HepG2 (cell line): ENCODE data around the gene RNF213. TPM values are rescaled to one million over a fixed set of nuclear protein-coding genes. Genes with fewer than 3 reads are reported as not detected.

Source experiments
- ATAC-seq: fragments of 200-7000 bp; cut with Tn5 transposase; 3 replicates; pipeline ENCODE4 v1.9.1; 2020; ENCODE audit warnings: mild to moderate bottlenecking, moderate library complexity
- BruUV-seq: library from RNA; stranded (reverse); fragments of 400-500 nt; replicated peaks from 2 replicates; lab custom pipeline; 2021; lab: Mats Ljungman, UMichigan
- CTCF ChIA-PET: fragments of 300-600 bp; formaldehyde crosslinking; extraction: SDS; loops from one replicate; lab custom pipeline; 2021; ENCODE audit warnings: low total read pairs, inconsistent platforms, low intra/inter-chr PET ratio; lab: Yijun Ruan, JAX
- POLR2A ChIA-PET: fragments of 350-600 bp; sonication (Branson Sonifier 250); formaldehyde crosslinking; loops from one replicate; lab custom pipeline; 2020; ENCODE audit warnings: antibody characterized with exemption, inconsistent platforms; lab: Yijun Ruan, JAX
- DNase-seq: peaks from one replicate; pipeline ENCODE4 v3.0.0-alpha.2; 2015; ENCODE audit warnings: low spot score
- FAIRE-seq: peaks from 3 replicates; lab custom pipeline; 2011; peaks lifted over from hg19 to GRCh38; lab: Jason Lieb, UNC
- H2AFZ ChIP-seq: one replicate; pipeline ENCODE4 v1.6.1; 2011; ENCODE audit warnings: low read length, inconsistent platforms
- H3K27ac ChIP-seq: fragments of 300-600 bp; 3 replicates; pipeline ENCODE4 v1.8.0; 2011; ENCODE audit warnings: mixed run types, mild to moderate bottlenecking, mixed read lengths, low read length, inconsistent platforms; ENCODE audit not compliant: insufficient read depth; ENCODE audit errors: extremely low read length
- H3K27me3 ChIP-seq, 2 experiments: fragments of 200-600 bp in 1 of 2; 2 replicates in 1 of 2; 3 replicates in 1 of 2; pipeline versions ENCODE4 v1.6.0 to v1.8.0; 2011; ENCODE audit warnings: low read length in 2 of 2, mild to moderate bottlenecking in 2 of 2, moderate library complexity in 2 of 2, inconsistent platforms in 1 of 2; ENCODE audit not compliant: insufficient read depth in 2 of 2, control insufficient read depth in 1 of 2
- H3K36me3 ChIP-seq, 2 experiments: fragments of 200-600 bp in 1 of 2; replicated peaks in 1 of 2; 2 replicates in 1 of 2; 3 replicates in 1 of 2; pipeline versions ENCODE4 v1.5.1 to v1.8.0; 2011; ENCODE audit warnings: low read length in 2 of 2, inconsistent platforms in 1 of 2; ENCODE audit not compliant: insufficient read depth in 2 of 2, control insufficient read depth in 1 of 2
- H3K4me1 ChIP-seq: 2 replicates; pipeline ENCODE4 v1.5.1; 2012; ENCODE audit warnings: low read length, inconsistent platforms; ENCODE audit not compliant: insufficient read depth
- H3K4me2 ChIP-seq: 2 replicates; pipeline ENCODE4 v1.6.0; 2011; ENCODE audit warnings: low read depth, low read length, inconsistent platforms
- H3K4me3 ChIP-seq, 3 experiments: fragments of 200-600 bp in 1 of 3; sonication (generic), shearing (Covaris generic) in 1 of 3; replicated peaks in 1 of 3; 2 replicates each; pipeline ENCODE4 v1.5.1; 2011 to 2016; ENCODE audit warnings: low read length in 3 of 3, inconsistent platforms in 2 of 3, low read depth in 2 of 3, mild to moderate bottlenecking in 2 of 3, control low read depth in 1 of 3, mixed read lengths in 1 of 3; ENCODE audit not compliant: insufficient read depth in 1 of 3
- H3K79me2 ChIP-seq: one replicate; pipeline ENCODE4 v1.6.1; 2011; ENCODE audit warnings: low read length, inconsistent platforms; ENCODE audit not compliant: insufficient read depth
- H3K9ac ChIP-seq: 2 replicates; pipeline ENCODE4 v1.6.0; 2011; ENCODE audit warnings: mild to moderate bottlenecking, low read depth, low read length, inconsistent platforms; ENCODE audit not compliant: insufficient read depth
- H3K9me3 ChIP-seq: 2 replicates; pipeline ENCODE4 v1.5.1; 2012; ENCODE audit warnings: mild to moderate bottlenecking, low read length
- H4K20me1 ChIP-seq: 2 replicates; pipeline ENCODE4 v1.6.0; 2011; ENCODE audit warnings: inconsistent platforms, mild to moderate bottlenecking, low read length, moderate library complexity; ENCODE audit not compliant: insufficient read depth
- MTF1 ChIP-seq: sonication (generic); formaldehyde crosslinking; IDR thresholded peaks from 2 replicates; pipeline ENCODE4 v1.5.0; 2020; ENCODE audit warnings: missing genetic modification reagents
- SNAI1 ChIP-seq: sonication (generic); formaldehyde crosslinking; IDR thresholded peaks from 2 replicates; pipeline ENCODE4 v1.5.0; 2020; ENCODE audit warnings: mild to moderate bottlenecking, missing genetic modification reagents, borderline replicate concordance
- ZBTB3 ChIP-seq: sonication (generic); formaldehyde crosslinking; IDR thresholded peaks from 2 replicates; pipeline ENCODE4 v1.4.0; 2020; ENCODE audit warnings: low read depth, mild to moderate bottlenecking, moderate library complexity, missing genetic modification reagents, borderline replicate concordance
- ZFP62 ChIP-seq: sonication (generic); formaldehyde crosslinking; IDR thresholded peaks from 2 replicates; pipeline ENCODE4 v1.4.0; 2020; ENCODE audit warnings: missing genetic modification reagents
- ZNF232 ChIP-seq: sonication (generic); formaldehyde crosslinking; IDR thresholded peaks from 2 replicates; pipeline ENCODE4 v1.4.0; 2020; ENCODE audit warnings: missing genetic modification reagents, borderline replicate concordance
- WGBS: methylation state at CpG from one replicate; pipeline ENCODE4 v1.1.6; 2017; ENCODE audit warnings: low lambda C conversion rate; 5-methylcytosine and 5-hydroxymethylcytosine counted together
- in situ Hi-C: cut with HindIII; loops from 2 replicates; pipeline ENCODE4 v1.10.0; 2017; ENCODE audit warnings: low pct_unique_long_range_greater_than_20kb; ENCODE audit not compliant: extremely low pct_ligation_motif_present
- intact Hi-C: fragments of 100-400 bp; cut with micrococcal nuclease; formaldehyde crosslinking; loops from one replicate; pipeline ENCODE4 v1.10.0; 2022; ENCODE audit not compliant: unreplicated experiment
- polyA plus RNA-seq, 8 experiments: library from polyadenylated mRNA; depleted of rRNA in 3 of 8; stranded (reverse) in 7 of 8; unstranded in 1 of 8; fragments of >200 nt; fragmentation: Illumina TruSeq in 4 of 8; extraction: Trizol in 4 of 8; gene quantifications; 2 replicates each; pipeline versions ENCODE4 v1.2.1 to v1.2.3, GENCODE V29; 2011 to 2016; ENCODE audit warnings: low read depth in 4 of 8, missing spikeins in 1 of 8, mixed read lengths in 1 of 8; ENCODE audit not compliant: insufficient read depth in 1 of 8
- total RNA-seq, 5 experiments: library from RNA; depleted of rRNA; stranded (reverse); fragments of >200 nt; fragmentation: Illumina TruSeq; extraction: Trizol; gene quantifications; 2 replicates each; pipeline ENCODE4 v1.2.3, GENCODE V29; 2016; ENCODE audit warnings: low read depth in 1 of 5
- TF ChIP-seq, protein P1 (sequence below): sonication (generic); formaldehyde crosslinking; IDR thresholded peaks from 2 replicates; pipeline ENCODE4 v1.4.0; 2020; ENCODE audit warnings: missing genetic modification reagents

The RNF213 gene
- total and polyA plus RNA-seq, 2 of the 13 experiments (the other 11 are each of a cell fraction or from before 2014, with no cell fraction given) = 38.6 to 38.7 TPM

DNA sequence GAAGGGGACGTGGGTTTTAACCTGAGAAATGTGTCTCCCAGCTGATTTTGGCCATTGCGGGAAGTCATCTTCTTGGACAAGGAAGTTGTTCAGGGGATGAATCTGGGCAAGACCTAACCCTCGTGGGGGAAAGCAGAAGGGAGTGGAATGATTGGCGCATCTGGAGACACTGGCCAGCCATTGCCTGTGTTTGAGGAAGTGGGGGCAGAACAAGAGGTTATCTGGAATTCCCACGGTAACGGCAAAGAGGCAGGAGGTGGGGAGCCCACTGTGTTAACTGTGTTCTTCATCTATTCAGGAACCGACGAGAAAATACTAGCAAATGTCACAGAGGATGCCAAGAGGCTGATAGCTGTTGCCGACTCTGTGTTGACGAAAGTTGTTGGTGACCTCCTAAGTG is 66.9 kb downstream of the RNF213 start:
- no peak overlapping the region for H3K4me3 ChIP-seq
- FAIRE-seq = no peak

More for the DNA sequence above, 66.9 kb downstream of the RNF213 start:
- ChIA-PET CTCF (no interaction called here), POLR2A (no interaction called here)
- ATAC-seq = no peak
- BruUV-seq = no TSS peak
- Histone ChIP-seq H3K4me1 (0 out of 2 replicates have a peak, but pooled peaks cover 8% of the 10 kb centered on the region), H4K20me1 (no peaks in the 10 kb centered on the region), H2AFZ (no peak overlapping the region), H3K9me3 (no peaks in the 10 kb centered on the region), H3K9ac (no peak overlapping the region), H3K79me2 (no peaks in the 10 kb centered on the region), H3K27ac (no peak overlapping the region), H3K4me2 (no peak overlapping the region), H3K36me3 (peaks cover 11 to 59% of the 10 kb centered on the region in 2 experiments; a peak in 4 of 5 replicates), H3K27me3 (no peaks in the 10 kb centered on the region)
- intact Hi-C loops = no loop called here
- in situ Hi-C loops = no loop called here
- TF ChIP-seq, protein P1, sequence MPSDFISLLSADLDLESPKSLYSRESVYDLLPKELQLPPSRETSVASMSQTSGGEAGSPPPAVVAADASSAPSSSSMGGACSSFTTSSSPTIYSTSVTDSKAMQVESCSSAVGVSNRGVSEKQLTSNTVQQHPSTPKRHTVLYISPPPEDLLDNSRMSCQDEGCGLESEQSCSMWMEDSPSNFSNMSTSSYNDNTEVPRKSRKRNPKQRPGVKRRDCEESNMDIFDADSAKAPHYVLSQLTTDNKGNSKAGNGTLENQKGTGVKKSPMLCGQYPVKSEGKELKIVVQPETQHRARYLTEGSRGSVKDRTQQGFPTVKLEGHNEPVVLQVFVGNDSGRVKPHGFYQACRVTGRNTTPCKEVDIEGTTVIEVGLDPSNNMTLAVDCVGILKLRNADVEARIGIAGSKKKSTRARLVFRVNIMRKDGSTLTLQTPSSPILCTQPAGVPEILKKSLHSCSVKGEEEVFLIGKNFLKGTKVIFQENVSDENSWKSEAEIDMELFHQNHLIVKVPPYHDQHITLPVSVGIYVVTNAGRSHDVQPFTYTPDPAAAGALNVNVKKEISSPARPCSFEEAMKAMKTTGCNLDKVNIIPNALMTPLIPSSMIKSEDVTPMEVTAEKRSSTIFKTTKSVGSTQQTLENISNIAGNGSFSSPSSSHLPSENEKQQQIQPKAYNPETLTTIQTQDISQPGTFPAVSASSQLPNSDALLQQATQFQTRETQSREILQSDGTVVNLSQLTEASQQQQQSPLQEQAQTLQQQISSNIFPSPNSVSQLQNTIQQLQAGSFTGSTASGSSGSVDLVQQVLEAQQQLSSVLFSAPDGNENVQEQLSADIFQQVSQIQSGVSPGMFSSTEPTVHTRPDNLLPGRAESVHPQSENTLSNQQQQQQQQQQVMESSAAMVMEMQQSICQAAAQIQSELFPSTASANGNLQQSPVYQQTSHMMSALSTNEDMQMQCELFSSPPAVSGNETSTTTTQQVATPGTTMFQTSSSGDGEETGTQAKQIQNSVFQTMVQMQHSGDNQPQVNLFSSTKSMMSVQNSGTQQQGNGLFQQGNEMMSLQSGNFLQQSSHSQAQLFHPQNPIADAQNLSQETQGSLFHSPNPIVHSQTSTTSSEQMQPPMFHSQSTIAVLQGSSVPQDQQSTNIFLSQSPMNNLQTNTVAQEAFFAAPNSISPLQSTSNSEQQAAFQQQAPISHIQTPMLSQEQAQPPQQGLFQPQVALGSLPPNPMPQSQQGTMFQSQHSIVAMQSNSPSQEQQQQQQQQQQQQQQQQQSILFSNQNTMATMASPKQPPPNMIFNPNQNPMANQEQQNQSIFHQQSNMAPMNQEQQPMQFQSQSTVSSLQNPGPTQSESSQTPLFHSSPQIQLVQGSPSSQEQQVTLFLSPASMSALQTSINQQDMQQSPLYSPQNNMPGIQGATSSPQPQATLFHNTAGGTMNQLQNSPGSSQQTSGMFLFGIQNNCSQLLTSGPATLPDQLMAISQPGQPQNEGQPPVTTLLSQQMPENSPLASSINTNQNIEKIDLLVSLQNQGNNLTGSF (CRISPR knock-in tag) = no peak
- TF ChIP-seq MTF1 (CRISPR knock-in tag) = no peak
- no peak for TF ChIP-seq SNAI1 (CRISPR knock-in tag)
- TF ChIP-seq ZNF232 (CRISPR knock-in tag) = no peak
- no peak for TF ChIP-seq ZFP62 (CRISPR knock-in tag)
- TF ChIP-seq ZBTB3 (CRISPR knock-in tag) = no peak
- 98% methylated on average over 10 of the region's 10 CpGs for WGBS
- no peak for DNase-seq
